Measurements from ENCODE around the gene TUBB1. TPM values are rescaled to one million over a fixed set of nuclear protein-coding genes. Genes with fewer than 3 reads are reported as not detected.

TUBB1 gene
- total and polyA plus RNA-seq, 12 donors = 0.07 to 1.3 (median 0.13) TPM; not detected in 5

DNA sequence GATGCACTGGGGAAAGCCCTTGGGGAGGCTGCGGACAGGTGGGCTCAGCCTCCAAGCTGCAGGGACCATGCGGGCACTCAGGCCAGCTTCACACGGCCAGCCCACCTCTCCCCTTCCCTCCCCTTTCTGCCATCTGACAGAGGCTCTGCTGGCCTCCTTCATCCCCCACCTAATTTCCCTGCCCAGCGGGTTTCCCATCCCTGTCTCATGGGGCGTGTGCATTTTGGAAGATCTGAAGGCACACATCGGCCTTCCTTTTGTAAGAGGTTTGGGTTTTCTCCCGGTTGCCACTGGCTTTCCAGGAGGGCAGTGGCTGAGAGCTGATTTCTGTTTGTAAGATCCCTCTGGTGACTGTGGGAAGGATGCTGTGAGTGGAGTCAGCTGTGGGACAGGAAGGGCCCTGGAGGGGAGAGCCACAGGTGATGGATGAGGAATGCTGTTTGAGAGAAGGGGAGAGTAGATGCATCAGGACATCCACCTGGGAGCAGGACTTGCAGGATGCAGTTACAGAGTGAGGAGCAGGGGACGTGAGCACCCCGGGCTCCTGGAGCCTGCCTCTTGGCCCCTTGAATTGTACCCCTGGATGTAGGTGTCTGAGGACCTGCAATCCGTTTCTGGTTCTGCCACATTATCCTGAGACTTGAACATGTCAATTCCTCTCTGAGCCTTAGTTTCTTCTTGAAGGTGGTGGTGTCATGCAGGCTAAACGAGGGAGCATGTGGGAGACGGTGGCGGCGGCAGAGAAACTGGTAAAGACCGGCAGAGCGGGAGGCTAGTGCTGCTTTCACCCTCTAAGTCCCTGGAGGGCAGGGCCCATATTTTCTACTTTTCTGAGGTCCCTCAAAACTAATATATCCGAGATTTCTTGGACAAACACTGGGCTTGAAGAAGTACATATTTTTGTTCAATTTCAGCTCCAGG is 5.9 kb upstream of the TUBB1 start:
- WGBS, 4 donors = 89 to 93% (median 92%) methylated on average over 15 to 17 of the region's 17 CpGs
- peak in 3 of 7 donors; percentile 0 to 12 (median 10) for DNase-seq
- H3K36me3 ChIP-seq (replicated peaks in 1 of 2) = no peaks in the 10 kb centered on the region
- H3K27me3 ChIP-seq = no peaks in the 10 kb centered on the region
- TF ChIP-seq POLR2A (IDR thresholded peaks at IDR 0.05) = no peak
- TF ChIP-seq, protein P1, sequence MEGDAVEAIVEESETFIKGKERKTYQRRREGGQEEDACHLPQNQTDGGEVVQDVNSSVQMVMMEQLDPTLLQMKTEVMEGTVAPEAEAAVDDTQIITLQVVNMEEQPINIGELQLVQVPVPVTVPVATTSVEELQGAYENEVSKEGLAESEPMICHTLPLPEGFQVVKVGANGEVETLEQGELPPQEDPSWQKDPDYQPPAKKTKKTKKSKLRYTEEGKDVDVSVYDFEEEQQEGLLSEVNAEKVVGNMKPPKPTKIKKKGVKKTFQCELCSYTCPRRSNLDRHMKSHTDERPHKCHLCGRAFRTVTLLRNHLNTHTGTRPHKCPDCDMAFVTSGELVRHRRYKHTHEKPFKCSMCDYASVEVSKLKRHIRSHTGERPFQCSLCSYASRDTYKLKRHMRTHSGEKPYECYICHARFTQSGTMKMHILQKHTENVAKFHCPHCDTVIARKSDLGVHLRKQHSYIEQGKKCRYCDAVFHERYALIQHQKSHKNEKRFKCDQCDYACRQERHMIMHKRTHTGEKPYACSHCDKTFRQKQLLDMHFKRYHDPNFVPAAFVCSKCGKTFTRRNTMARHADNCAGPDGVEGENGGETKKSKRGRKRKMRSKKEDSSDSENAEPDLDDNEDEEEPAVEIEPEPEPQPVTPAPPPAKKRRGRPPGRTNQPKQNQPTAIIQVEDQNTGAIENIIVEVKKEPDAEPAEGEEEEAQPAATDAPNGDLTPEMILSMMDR (IDR thresholded peaks at IDR 0.05) = no peak
- H3K27ac ChIP-seq = no peak overlapping the region
- intact Hi-C loops (cut with DNase I) = no loop called here
- H3K4me3 ChIP-seq = no peak overlapping the region
- H3K4me1 ChIP-seq (replicated peaks in 1 of 2) = peaks cover 3 to 18% of the 10 kb centered on the region in 2 donors
- no peaks in the 10 kb centered on the region for H3K9me3 ChIP-seq (replicated peaks in 1 of 3)

- Histone ChIP-seq H3K27me3 (no peaks in the 10 kb centered on the region), H3K36me3 (replicated peaks in 1 of 2) (no peaks in the 10 kb centered on the region), H3K4me1 (replicated peaks in 1 of 2) (peaks cover 3 to 18% of the 10 kb centered on the region in 2 donors), H3K9me3 (replicated peaks in 1 of 3) (no peaks in the 10 kb centered on the region), H3K27ac (peak overlapping the region in 1 of 5 donors; percentile 21), H3K4me3 (no peak overlapping the region)
- DNase-seq = peak in 4 of 7 donors; percentile 12 to 66 (median 30)
- TF ChIP-seq POLR2A (IDR thresholded peaks at IDR 0.05) = no peak
- TF ChIP-seq, protein P1 (IDR thresholded peaks at IDR 0.05) = no peak
- 68 to 75% (median 71%) methylated on average over 12 to 13 of the region's 13 CpGs for WGBS, 4 donors
- intact Hi-C loops (cut with DNase I) = no loop called here
Observed at GRCh38 chr20:59013959-59014608, 5.1 kb upstream of the TUBB1 start.

GRCh38 chr20:59014680-59015389 is 4.4 kb upstream of the TUBB1 start:
- intact Hi-C loops (cut with DNase I) = no loop called here
- 81 to 93% (median 86%) methylated on average over 11 to 17 of the region's 17 CpGs for WGBS, 4 donors
- H3K27me3 ChIP-seq = no peaks in the 10 kb centered on the region
- no peak overlapping the region for H3K4me3 ChIP-seq
- H3K27ac ChIP-seq = peak overlapping the region in 1 of 5 donors; percentile 21
- H3K36me3 ChIP-seq (replicated peaks in 1 of 2) = no peaks in the 10 kb centered on the region
- TF ChIP-seq, protein P1 (IDR thresholded peaks at IDR 0.05) = no peak
- no peak for TF ChIP-seq POLR2A (IDR thresholded peaks at IDR 0.05)
- no peaks in the 10 kb centered on the region for H3K9me3 ChIP-seq (replicated peaks in 1 of 3)
- DNase-seq = peak in 2 of 7 donors; percentile 13 to 39
- H3K4me1 ChIP-seq (replicated peaks in 1 of 2) = peaks cover 3 to 18% of the 10 kb centered on the region in 2 donors

GRCh38 chr20:59015411-59015810 is 3.8 kb upstream of the TUBB1 start:
- no peaks in the 10 kb centered on the region for H3K27me3 ChIP-seq
- no peak overlapping the region for H3K4me3 ChIP-seq
- WGBS, 4 donors = 92 to 93% (median 92%) methylated on average over 8 to 16 of the region's 16 CpGs
- intact Hi-C loops (cut with DNase I) = no loop called here
- H3K4me1 ChIP-seq (replicated peaks in 1 of 2) = peaks cover 3 to 18% of the 10 kb centered on the region in 2 donors
- DNase-seq = peak in 2 of 7 donors; percentile 16 to 27
- TF ChIP-seq, protein P1 (IDR thresholded peaks at IDR 0.05) = no peak
- no peak for TF ChIP-seq POLR2A (IDR thresholded peaks at IDR 0.05)
- no peaks in the 10 kb centered on the region for H3K36me3 ChIP-seq (replicated peaks in 1 of 2)
- H3K27ac ChIP-seq = no peak overlapping the region
- H3K9me3 ChIP-seq (replicated peaks in 1 of 3) = no peaks in the 10 kb centered on the region
